GM19043 (cell line): ENCODE data around the gene AGBL1.

Experiments
- ATAC-seq: cut with Tn5 transposase; IDR thresholded peaks from one replicate; pipeline ENCODE4 v1.9.1; 2021; ENCODE audit warnings: low read depth; ENCODE audit not compliant: unreplicated experiment

Gene AGBL1

GRCh38 chr15:86312486-86312885, 232.8 kb downstream of the AGBL1 start:
- ATAC-seq, result no peak

- ATAC-seq, result no peak
Observed at GRCh38 chr15:86316216-86316615, 236.5 kb downstream of the AGBL1 start.

- no peak for ATAC-seq
Observed at GRCh38 chr15:86316726-86317383, 237.2 kb downstream of the AGBL1 start.

- ATAC-seq, result no peak
Observed at GRCh38 chr15:86317384-86317740, 237.7 kb downstream of the AGBL1 start.

- no peak for ATAC-seq
Observed at GRCh38 chr15:86322629-86323028, 243.0 kb downstream of the AGBL1 start.

- ATAC-seq, result no peak
Observed at GRCh38 chr15:86327230-86327865, 247.7 kb downstream of the AGBL1 start.

GRCh38 chr15:86328658-86329057, 249.0 kb downstream of the AGBL1 start:
- ATAC-seq, result no peak

- no peak for ATAC-seq
Observed at GRCh38 chr15:86329311-86330013, 249.8 kb downstream of the AGBL1 start.

- ATAC-seq, result no peak
Observed at GRCh38 chr15:86333819-86334218, 254.1 kb downstream of the AGBL1 start.

- no peak for ATAC-seq
Observed at GRCh38 chr15:86336051-86336788, 256.5 kb downstream of the AGBL1 start.

- no peak for ATAC-seq
Observed at GRCh38 chr15:86337071-86337470, 257.4 kb downstream of the AGBL1 start.

- ATAC-seq, result no peak
Observed at GRCh38 chr15:86347245-86347644, 267.6 kb downstream of the AGBL1 start.

- no peak for ATAC-seq
Observed at GRCh38 chr15:86349565-86349964, 269.9 kb downstream of the AGBL1 start.

GRCh38 chr15:86353213-86353612, 273.5 kb downstream of the AGBL1 start:
- ATAC-seq, result no peak

- no peak for ATAC-seq
Observed at GRCh38 chr15:86355361-86355760, 275.7 kb downstream of the AGBL1 start.

- no peak for ATAC-seq
Observed at GRCh38 chr15:86355801-86356200, 276.1 kb downstream of the AGBL1 start.

GRCh38 chr15:86362555-86362954, 282.9 kb downstream of the AGBL1 start:
- ATAC-seq, result no peak

GRCh38 chr15:86373147-86373546, 293.5 kb downstream of the AGBL1 start:
- ATAC-seq, result no peak

- ATAC-seq, result no peak
Observed at GRCh38 chr15:86375733-86376280, 296.1 kb downstream of the AGBL1 start.

- ATAC-seq, result no peak
Observed at GRCh38 chr15:86377914-86378313, 298.2 kb downstream of the AGBL1 start.

GRCh38 chr15:86382341-86382740, 302.7 kb downstream of the AGBL1 start:
- no peak for ATAC-seq
